GM12878 (cell line): ENCODE results near the gene FGD3. TPM values are rescaled to one million over a fixed set of nuclear protein-coding genes. Genes with fewer than 3 reads are reported as not detected.
A peak's percentile ranks its signal among the peaks of the same experiment; 100 is the strongest.

Experiments
- ATAC-seq: fragments of 200-7000 bp; cut with Tn5 transposase; 3 replicates; pipeline ENCODE4 v1.9.1; 2020; ENCODE audit warnings: mild to moderate bottlenecking, moderate library complexity
- BruUV-seq: library from RNA; stranded (reverse); fragments of 400-500 nt; replicated peaks from 2 replicates; lab custom pipeline; 2021; lab: Mats Ljungman, UMichigan
- CTCF ChIA-PET: fragments of 300-600 bp; sonication (Branson Sonifier 250); formaldehyde crosslinking; extraction: SDS; loops from one replicate; lab custom pipeline; 2021; ENCODE audit warnings: inconsistent platforms; lab: Yijun Ruan, JAX
- POLR2A ChIA-PET: fragments of 350-600 bp; formaldehyde crosslinking; extraction: SDS; loops from one replicate; lab custom pipeline; 2021; ENCODE audit warnings: inconsistent platforms; lab: Charles Lee
- RAD21 ChIA-PET: fragments of 300-600 bp; sonication (Branson Sonifier 250); formaldehyde crosslinking; loops from one replicate; lab custom pipeline; 2023; ENCODE audit warnings: antibody characterized with exemption; ENCODE audit not compliant: unreplicated experiment; lab: Charles Lee
- SMC1A ChIA-PET: fragments of 300-600 bp; sonication (Branson Sonifier 250); formaldehyde crosslinking; loops from one replicate; lab custom pipeline; 2023; ENCODE audit not compliant: unreplicated experiment, uncharacterized antibody; lab: Charles Lee
- DNase-seq: peaks from one replicate; pipeline ENCODE4 v3.0.0-alpha.2; 2011; ENCODE audit warnings: low read depth, low spot score
- FAIRE-seq: peaks from 3 replicates; lab custom pipeline; 2011; peaks lifted over from hg19 to GRCh38; lab: Jason Lieb, UNC
- H2AFZ ChIP-seq: 2 replicates; pipeline ENCODE4 v1.6.0; 2011; ENCODE audit warnings: low read depth, low read length, control low read depth; ENCODE audit not compliant: control insufficient read depth
- H3K27ac ChIP-seq: 2 replicates; pipeline ENCODE4 v1.5.1; 2011; ENCODE audit warnings: control low read depth; ENCODE audit not compliant: control insufficient read depth, insufficient read depth
- H3K27me3 ChIP-seq, 2 experiments: replicated peaks in 1 of 2; 2 replicates each; pipeline versions ENCODE4 v1.6.0 to v1.6.1; 2011; ENCODE audit warnings: low read length in 1 of 2; ENCODE audit not compliant: control insufficient read depth in 2 of 2, insufficient read depth in 2 of 2
- H3K36me3 ChIP-seq, 2 experiments: 2 replicates each; pipeline ENCODE4 v1.5.1; 2011; ENCODE audit warnings: low read length in 1 of 2; ENCODE audit not compliant: control insufficient read depth in 2 of 2, insufficient read depth in 2 of 2
- H3K4me1 ChIP-seq: 2 replicates; pipeline ENCODE4 v1.6.1; 2011; ENCODE audit warnings: mild to moderate bottlenecking, low read length, moderate library complexity, mixed read lengths; ENCODE audit not compliant: control insufficient read depth, insufficient read depth
- H3K4me2 ChIP-seq: 2 replicates; pipeline ENCODE4 v1.6.0; 2011; ENCODE audit warnings: control low read depth; ENCODE audit not compliant: control insufficient read depth, insufficient read depth
- H3K4me3 ChIP-seq: fragments of 200-600 bp; sonication (generic); 2 replicates; pipeline ENCODE4 v1.5.1; 2016
- H3K79me2 ChIP-seq: 2 replicates; pipeline ENCODE4 v1.6.0; 2011; ENCODE audit warnings: low read length; ENCODE audit not compliant: control insufficient read depth, insufficient read depth
- H3K9ac ChIP-seq: 2 replicates; pipeline ENCODE4 v1.8.0; 2011; ENCODE audit warnings: low read length, control low read depth, mixed read lengths; ENCODE audit not compliant: control insufficient read depth, insufficient read depth
- H3K9me3 ChIP-seq: replicated peaks from 3 replicates; pipeline ENCODE4 v1.5.1; 2011; ENCODE audit warnings: mild to moderate bottlenecking, low read length; ENCODE audit not compliant: control insufficient read depth, insufficient read depth
- H4K20me1 ChIP-seq: 2 replicates; pipeline ENCODE4 v1.6.0; 2011; ENCODE audit not compliant: control insufficient read depth, insufficient read depth
- HSF1 ChIP-seq: fragments of 150-350 bp; IDR thresholded peaks from 2 replicates; pipeline ENCODE4 v1.6.1; 2014; ENCODE audit warnings: mild to moderate bottlenecking, low read depth, low read length
- IKZF1 ChIP-seq: fragments of 450-650 bp; conservative IDR thresholded peaks from 2 replicates; pipeline ENCODE4 v1.6.1; 2017; ENCODE audit warnings: antibody characterized with exemption, mild to moderate bottlenecking
- NFYB ChIP-seq: IDR thresholded peaks from 2 replicates; pipeline ENCODE4 v1.6.1; 2011; ENCODE audit warnings: low read depth, mild to moderate bottlenecking, low read length, improper control_type of control experiment, moderate library complexity; ENCODE audit not compliant: insufficient read depth
- PKNOX1 ChIP-seq: fragments of 450-650 bp; IDR thresholded peaks from 2 replicates; pipeline ENCODE4 v1.6.1; 2016; ENCODE audit warnings: mild to moderate bottlenecking
- RELA ChIP-seq: fragments of 450-650 bp; IDR thresholded peaks from 2 replicates; pipeline ENCODE4 v1.8.0; 2014; ENCODE audit warnings: borderline replicate concordance; ENCODE audit not compliant: partially characterized antibody
- SMAD1 ChIP-seq: fragments of 450-650 bp; IDR thresholded peaks from 2 replicates; pipeline ENCODE4 v1.6.1; 2018; ENCODE audit warnings: mild to moderate bottlenecking, low read depth; ENCODE audit not compliant: partially characterized antibody
- SP1 ChIP-seq: IDR thresholded peaks from one replicate; pipeline ENCODE4 v1.6.1; 2011; ENCODE audit warnings: low read depth, low read length
- ZNF24 ChIP-seq: fragments of 450-650 bp; IDR thresholded peaks from 2 replicates; pipeline ENCODE4 v1.6.1; 2017; ENCODE audit warnings: antibody characterized with exemption, mild to moderate bottlenecking
- WGBS: methylation state at CpG from one replicate; pipeline ENCODE4 v1.1.6; 2016; ENCODE audit warnings: low lambda C conversion rate; ENCODE audit not compliant: insufficient replicate concordance, insufficient coverage; ENCODE audit errors: missing lambda C conversion rate; 5-methylcytosine and 5-hydroxymethylcytosine counted together
- in situ Hi-C: fragments of 300-500 bp; cut with MboI; formaldehyde crosslinking; loops from 9 replicates; pipeline ENCODE4 v1.14.3; 2018; ENCODE audit warnings: mixed read lengths
- intact Hi-C: fragments of 100-400 bp; cut with micrococcal nuclease; formaldehyde crosslinking; loops from one replicate; pipeline ENCODE4 v1.14.2; 2022; ENCODE audit not compliant: unreplicated experiment
- polyA plus RNA-seq, 11 experiments: library from polyadenylated mRNA; depleted of rRNA in 4 of 11; unstranded in 6 of 11; stranded (reverse) in 5 of 11; fragments of >200 nt; fragmentation: Nextera tagmentation in 4 of 11; fragmentation: Illumina TruSeq in 1 of 11; extraction: Ambion mirVana in 4 of 11; extraction: Trizol in 1 of 11; gene quantifications; 1 replicate in 1 of 11; 2 replicates in 10 of 11; pipeline versions ENCODE4 v1.2.1 to v1.2.3, GENCODE V29; 2011 to 2016; ENCODE audit warnings: inconsistent platforms in 2 of 11, missing spikeins in 2 of 11, low read depth in 1 of 11
- total RNA-seq, 4 experiments: library from RNA; depleted of rRNA in 3 of 4; stranded (reverse); fragments of >200 nt in 3 of 4; fragmentation: Illumina TruSeq in 1 of 4; extraction: Trizol in 1 of 4; gene quantifications; 2 replicates each; pipeline versions ENCODE4 v1.2.1 to v1.2.3, GENCODE V29; 2013 to 2021
- TF ChIP-seq, protein P1 (sequence below): IDR thresholded peaks from 2 replicates; pipeline ENCODE4 v1.6.1; 2012; ENCODE audit warnings: low read depth, low read length, improper control_type of control experiment
- TF ChIP-seq, protein P2 (sequence below): fragments of 450-650 bp; IDR thresholded peaks from 2 replicates; pipeline ENCODE4 v1.6.1; 2017; ENCODE audit warnings: mild to moderate bottlenecking, moderate library complexity

Gene FGD3
- total and polyA plus RNA-seq, 10 of the 15 experiments (the other 5 are each of a cell fraction or from before 2014, with no cell fraction given) = 0.26 to 18.1 (median 12.4) TPM

DNA sequence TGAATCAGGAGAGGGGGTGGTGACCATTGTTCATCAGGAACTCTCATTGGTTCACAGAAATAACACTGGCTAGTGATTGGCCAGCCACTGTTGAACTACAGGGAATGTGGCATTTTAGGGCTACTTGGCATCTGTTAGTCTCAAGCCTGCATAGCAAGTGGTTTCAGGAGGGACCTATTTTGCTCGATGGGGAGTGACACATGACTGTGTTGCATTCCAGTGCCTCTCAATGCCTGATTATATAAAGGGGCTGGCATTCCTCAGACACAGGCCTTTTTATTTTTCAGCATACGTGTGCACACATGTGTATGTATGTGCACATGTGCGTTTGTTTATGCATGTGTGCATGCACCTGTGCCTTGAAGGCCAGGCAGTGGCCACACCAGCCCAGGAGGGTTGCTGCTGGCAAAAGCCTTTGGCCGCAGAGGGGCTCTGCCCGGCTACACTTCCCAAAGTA lies 23.2 kb downstream of the FGD3 start:
- ATAC-seq (peak; percentile 33; the same call in 1 of the 3 replicates), DNase-seq (no peak), FAIRE-seq (no peak)
- peaks cover 0 to 2% of the 10 kb centered on the region in 2 experiments; a peak in 3 of 4 replicates for H3K36me3 ChIP-seq
- ChIA-PET SMC1A (no interaction called here), POLR2A (interaction anchor here (1.0 kb wide), 1 partner anchor 16 kb away, joined by 4 read pairs; no protein-coding TSS in a partner anchor), CTCF (interaction anchor here (1.6 kb wide), 1 partner anchor 15 kb away, joined by 3 read pairs; no protein-coding TSS in a partner anchor), RAD21 (no interaction called here)
- intact Hi-C loops = no loop called here
- H3K79me2 ChIP-seq = peaks cover 16% of the 10 kb centered on the region
- no peaks in the 10 kb centered on the region for H3K9me3 ChIP-seq
- no peak overlapping the region for H3K4me2 ChIP-seq
- H3K9ac ChIP-seq = no peak overlapping the region
- WGBS = 79% methylated on average over 5 of the region's 5 CpGs
- H2AFZ ChIP-seq = no peak overlapping the region
- BruUV-seq = no TSS peak
- peaks cover 17% of the 10 kb centered on the region for H3K4me1 ChIP-seq
- in situ Hi-C loops = no loop called here
- H3K4me3 ChIP-seq = no peak overlapping the region
- peaks cover 2% of the 10 kb centered on the region; the same call in 1 of the 2 replicates for H4K20me1 ChIP-seq
- H3K27ac ChIP-seq = no peak overlapping the region
- no peaks in the 10 kb centered on the region for H3K27me3 ChIP-seq
- TF ChIP-seq, protein P1, sequence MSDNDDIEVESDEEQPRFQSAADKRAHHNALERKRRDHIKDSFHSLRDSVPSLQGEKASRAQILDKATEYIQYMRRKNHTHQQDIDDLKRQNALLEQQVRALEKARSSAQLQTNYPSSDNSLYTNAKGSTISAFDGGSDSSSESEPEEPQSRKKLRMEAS = no peak
- peak; percentile 62 for TF ChIP-seq NFYB
- no peak for TF ChIP-seq IKZF1
- no peak for TF ChIP-seq RELA
- peak; percentile 31 for TF ChIP-seq SP1

DNA sequence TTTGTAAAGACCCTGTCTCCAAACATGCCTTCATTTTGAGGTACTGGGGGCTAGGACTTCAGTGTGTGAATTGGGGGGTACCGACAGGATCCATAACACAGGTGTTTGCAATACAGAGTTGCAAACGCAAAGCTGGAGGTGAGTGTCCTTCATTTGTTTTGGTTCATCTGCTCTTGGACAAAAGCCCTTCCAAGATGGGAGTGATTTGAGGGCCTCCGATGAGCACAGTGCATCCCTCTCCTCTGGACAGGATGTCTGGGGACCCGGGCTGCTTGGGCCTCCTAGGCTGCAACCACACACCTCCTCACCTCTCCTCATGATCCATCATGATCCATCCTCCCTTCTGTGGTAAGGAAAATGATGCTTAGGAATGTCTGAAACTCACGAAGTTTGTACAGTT lies 23.8 kb downstream of the FGD3 start:
- FAIRE-seq (no peak), ATAC-seq (no peak), DNase-seq (no peak)
- Histone ChIP-seq H3K36me3 (peaks cover under 1 to 7% of the 10 kb centered on the region in 2 experiments; a peak in 3 of 4 replicates), H3K27me3 (no peaks in the 10 kb centered on the region), H3K27ac (no peak overlapping the region), H3K4me3 (no peak overlapping the region), H3K9ac (no peak overlapping the region), H2AFZ (no peak overlapping the region), H3K9me3 (no peaks in the 10 kb centered on the region), H3K4me2 (no peak overlapping the region), H3K79me2 (peaks cover 10% of the 10 kb centered on the region), H3K4me1 (peaks cover 11% of the 10 kb centered on the region), H4K20me1 (peaks cover 2% of the 10 kb centered on the region; the same call in 1 of the 2 replicates)
- in situ Hi-C loops = no loop called here
- CTCF ChIA-PET = interaction anchor here (1.6 kb wide), 1 partner anchor 15 kb away, joined by 3 read pairs; no protein-coding TSS in a partner anchor
- SMC1A ChIA-PET = no interaction called here
- RAD21 ChIA-PET = no interaction called here
- no TSS peak for BruUV-seq
- intact Hi-C loops = no loop called here
- POLR2A ChIA-PET = no interaction called here
- WGBS = 84% methylated on average over 5 of the region's 5 CpGs
- TF ChIP-seq, protein P2, sequence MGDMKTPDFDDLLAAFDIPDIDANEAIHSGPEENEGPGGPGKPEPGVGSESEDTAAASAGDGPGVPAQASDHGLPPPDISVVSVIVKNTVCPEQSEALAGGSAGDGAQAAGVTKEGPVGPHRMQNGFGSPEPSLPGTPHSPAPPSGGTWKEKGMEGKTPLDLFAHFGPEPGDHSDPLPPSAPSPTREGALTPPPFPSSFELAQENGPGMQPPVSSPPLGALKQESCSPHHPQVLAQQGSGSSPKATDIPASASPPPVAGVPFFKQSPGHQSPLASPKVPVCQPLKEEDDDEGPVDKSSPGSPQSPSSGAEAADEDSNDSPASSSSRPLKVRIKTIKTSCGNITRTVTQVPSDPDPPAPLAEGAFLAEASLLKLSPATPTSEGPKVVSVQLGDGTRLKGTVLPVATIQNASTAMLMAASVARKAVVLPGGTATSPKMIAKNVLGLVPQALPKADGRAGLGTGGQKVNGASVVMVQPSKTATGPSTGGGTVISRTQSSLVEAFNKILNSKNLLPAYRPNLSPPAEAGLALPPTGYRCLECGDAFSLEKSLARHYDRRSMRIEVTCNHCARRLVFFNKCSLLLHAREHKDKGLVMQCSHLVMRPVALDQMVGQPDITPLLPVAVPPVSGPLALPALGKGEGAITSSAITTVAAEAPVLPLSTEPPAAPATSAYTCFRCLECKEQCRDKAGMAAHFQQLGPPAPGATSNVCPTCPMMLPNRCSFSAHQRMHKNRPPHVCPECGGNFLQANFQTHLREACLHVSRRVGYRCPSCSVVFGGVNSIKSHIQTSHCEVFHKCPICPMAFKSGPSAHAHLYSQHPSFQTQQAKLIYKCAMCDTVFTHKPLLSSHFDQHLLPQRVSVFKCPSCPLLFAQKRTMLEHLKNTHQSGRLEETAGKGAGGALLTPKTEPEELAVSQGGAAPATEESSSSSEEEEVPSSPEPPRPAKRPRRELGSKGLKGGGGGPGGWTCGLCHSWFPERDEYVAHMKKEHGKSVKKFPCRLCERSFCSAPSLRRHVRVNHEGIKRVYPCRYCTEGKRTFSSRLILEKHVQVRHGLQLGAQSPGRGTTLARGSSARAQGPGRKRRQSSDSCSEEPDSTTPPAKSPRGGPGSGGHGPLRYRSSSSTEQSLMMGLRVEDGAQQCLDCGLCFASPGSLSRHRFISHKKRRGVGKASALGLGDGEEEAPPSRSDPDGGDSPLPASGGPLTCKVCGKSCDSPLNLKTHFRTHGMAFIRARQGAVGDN = no peak
- TF ChIP-seq PKNOX1 (no peak), SMAD1 (no peak), ZNF24 (no peak), HSF1 (no peak)
